ELR (cell line): ENCODE results near the gene PSMB3.
"Not testable (repeated sequence)": the region's sequence is repeated elsewhere in the genome, so short reads cannot be mapped to it uniquely, and the experiment has no call there.

Source experiments
- DNase-seq: peaks from one replicate; pipeline ENCODE4 v3.0.0-alpha.2; 2015; ENCODE audit warnings: low read depth

Gene PSMB3

GRCh38 chr17:38749223-38750043, 3.1 kb upstream of the PSMB3 start:
- peak; percentile 89 for DNase-seq

GRCh38 chr17:38750044-38750311, 2.6 kb upstream of the PSMB3 start:
- DNase-seq = no peak

DNA sequence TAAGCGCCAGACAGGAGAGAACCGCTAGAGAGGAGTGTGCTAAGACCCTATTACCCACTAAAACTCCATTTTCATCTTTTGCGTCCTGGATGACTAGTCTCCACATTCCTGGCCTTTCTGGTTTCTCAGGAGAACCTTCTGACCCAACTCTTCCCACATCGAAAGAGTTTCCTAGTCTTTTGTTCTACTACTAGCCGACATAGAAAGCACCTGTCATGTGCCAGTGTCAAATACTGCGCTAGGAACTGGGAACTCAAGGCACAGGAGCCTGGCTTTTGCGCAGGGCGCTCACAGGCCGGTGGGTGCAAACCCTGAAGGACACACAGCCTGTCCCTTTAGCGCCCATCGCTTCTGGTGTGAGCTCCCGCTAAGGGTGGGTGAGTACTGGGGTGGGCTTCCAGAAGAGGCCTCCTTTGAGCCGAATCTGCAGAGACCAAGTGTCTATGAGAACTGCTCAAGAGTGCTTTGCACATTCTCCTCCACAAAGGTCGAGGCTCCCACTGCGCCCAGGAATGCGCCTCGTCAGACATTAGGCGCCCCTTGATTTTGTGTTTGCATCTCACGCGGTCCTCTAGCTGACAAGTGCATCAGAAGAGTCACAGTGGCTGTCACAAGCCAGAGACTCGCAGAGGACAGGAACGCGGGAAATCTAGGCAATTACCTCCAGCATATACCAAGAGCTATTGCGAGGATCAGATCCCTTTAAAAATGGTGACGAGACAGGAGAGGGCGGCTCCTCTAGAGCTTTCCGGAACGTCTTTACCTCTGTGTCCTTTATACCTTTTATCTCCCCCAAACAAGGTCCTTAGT, 2.0 kb upstream of the PSMB3 start:
- DNase-seq = peak; percentile 47

DNA sequence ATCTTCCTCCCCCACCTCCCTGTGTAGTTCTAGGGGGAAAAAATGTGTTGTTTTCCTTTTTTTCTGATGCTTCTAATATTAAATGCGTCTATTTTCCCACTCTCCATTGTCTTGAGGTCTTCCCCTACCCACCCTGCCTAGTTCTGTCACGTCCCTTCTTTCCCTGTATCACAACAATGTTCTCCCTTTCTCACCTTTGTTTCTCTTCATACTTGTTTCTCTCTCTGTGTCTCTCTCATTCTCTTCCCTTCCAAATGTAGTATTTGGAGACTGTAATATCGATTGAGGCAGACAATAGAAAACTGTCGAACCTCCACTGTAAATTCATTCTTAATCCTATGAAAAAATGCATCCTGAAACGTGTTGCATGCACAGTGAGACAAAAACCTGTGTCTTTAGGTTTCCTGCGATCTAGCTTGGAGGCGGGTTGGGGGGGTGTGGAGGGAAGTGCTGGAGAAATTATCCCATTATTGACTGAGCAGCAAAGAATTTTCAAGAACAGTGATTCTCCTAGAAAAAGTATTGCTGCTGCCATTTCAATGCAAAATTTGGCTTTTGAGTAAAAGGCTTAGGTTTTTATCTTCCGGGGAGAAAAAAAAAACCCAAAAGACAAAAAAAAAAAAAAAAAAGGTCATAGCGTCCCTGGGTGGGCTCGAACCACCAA, 1.3 kb upstream of the PSMB3 start:
- peak; percentile 58 for DNase-seq

DNA sequence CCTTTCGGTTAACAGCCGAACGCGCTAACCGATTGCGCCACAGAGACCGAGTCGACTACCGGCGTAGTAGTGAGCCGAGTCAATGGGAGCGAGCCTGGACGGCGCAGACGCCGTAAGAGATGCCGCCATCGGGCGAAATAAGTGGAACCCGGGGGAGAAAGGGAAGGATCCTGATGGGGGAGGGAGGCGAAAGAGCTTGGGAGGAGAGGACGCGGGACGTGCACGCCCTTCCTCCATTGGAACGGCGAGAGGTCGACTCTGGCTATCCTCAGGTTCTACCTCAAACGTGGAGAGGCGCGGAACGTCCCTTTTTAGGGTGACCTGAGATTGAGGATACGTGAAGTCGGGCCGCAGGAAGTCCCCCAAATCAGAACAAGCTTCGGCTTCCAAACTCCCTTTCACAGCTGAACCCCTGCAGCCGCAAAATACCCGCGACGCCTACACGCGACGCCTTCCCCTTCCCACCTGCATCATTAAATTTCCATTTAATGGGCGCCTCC, 683 bp upstream of the PSMB3 start:
- peak; percentile 88 for DNase-seq

GRCh38 chr17:38753071-38753506, 548 bp downstream of the PSMB3 start:
- peak; percentile 28 for DNase-seq

- peak; percentile 65 for DNase-seq
Observed at GRCh38 chr17:38761612-38762011, 9.1 kb downstream of the PSMB3 start.

- no peak for DNase-seq
Observed at GRCh38 chr17:38762231-38762630, 9.7 kb downstream of the PSMB3 start.

GRCh38 chr17:38766341-38766740, 13.8 kb downstream of the PSMB3 start:
- DNase-seq = no peak

DNA sequence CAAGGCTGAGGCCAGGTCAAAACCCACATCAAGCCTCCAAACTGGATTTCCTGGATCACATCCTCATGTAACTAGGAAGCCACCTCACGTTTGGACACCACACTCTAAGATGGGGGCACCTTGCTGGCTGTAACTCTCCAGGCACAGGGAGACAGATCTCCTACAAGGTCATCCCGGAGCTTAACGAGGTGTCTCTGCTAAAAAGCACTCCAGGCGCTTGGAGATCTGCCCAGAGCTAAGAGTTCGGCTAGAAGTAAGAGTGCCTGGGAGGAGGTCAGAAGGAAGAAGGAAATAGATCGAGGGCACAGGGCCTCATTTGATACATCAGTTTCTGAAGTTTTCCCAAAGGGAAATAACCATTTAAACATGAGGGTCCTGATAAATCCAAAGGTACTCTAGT, 15.9 kb downstream of the PSMB3 start:
- DNase-seq = no peak

DNA sequence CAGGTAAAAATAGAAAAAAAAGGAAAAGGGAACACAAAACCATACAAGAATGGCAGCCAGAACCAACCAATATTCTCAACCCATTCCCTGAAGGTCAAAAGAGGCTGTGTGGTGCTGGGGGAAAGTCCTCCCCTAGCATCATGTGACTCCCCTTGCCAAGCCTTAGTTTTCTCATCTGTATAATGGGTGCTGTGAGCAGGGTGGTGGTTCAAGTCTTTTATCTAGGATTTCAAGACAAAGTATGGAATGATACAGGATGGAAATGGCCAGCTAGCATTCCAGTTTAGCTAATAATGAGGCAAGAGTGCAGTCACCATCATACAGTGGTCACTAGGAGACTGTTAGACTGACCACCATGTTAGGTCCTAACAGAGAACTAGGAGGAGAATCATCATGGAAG, 20.7 kb downstream of the PSMB3 start:
- DNase-seq = no peak

GRCh38 chr17:38777641-38778250, 25.2 kb downstream of the PSMB3 start:
- peak; percentile 56 for DNase-seq

- DNase-seq = no peak
Observed at GRCh38 chr17:38779965-38780752, 27.6 kb downstream of the PSMB3 start.

- no peak for DNase-seq
Observed at GRCh38 chr17:38783227-38783626, 30.7 kb downstream of the PSMB3 start.

DNA sequence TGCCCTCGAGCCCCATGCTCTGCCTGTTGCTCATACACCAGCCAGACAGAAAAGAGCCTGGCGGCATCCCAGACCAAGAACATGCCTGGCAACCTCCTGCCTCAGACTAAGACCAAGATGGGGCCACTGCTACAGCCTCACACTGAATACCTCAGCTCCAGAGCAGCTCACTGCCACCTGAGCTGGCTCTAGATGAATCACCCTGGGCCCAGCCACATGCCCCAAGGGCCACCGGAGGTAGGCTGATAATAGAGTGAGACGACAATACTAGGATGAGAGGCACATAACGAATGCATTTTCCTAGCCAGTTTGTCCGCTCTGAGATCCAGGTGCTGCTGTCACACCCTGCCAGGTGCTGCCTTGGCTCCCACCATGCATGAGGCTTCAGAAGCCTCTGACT, 33.8 kb downstream of the PSMB3 start:
- DNase-seq = no peak

- not testable (repeated sequence) for DNase-seq
Observed at GRCh38 chr17:38787999-38788398, 35.5 kb downstream of the PSMB3 start.

- DNase-seq = no peak
Observed at GRCh38 chr17:38789185-38789584, 36.6 kb downstream of the PSMB3 start.

DNA sequence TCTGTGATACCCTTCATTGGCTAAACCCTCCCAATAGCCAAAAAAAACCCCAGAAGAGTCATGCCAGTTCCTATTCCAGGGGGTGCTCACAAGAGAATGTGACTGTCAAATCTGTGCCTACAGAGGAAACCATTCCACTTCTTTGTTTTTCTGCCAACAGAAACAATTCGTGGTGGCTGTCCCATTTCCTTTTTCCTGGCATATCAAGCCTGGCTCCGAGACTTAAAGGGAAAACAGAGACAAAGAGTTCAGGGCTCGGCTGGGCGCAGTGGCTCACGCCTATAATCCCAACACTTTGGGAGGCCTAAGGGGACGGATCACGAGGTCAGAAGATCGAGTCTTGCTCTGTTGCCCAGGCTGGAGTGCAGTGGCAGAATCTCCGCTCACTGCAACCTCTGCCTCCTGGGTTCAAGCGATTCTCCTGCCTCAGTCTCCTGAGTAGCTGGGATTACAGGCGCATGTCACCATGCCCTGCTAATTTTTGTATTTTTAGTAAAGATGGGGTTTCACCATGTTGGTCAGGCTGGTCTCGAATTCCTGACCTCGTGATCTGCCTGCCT, 37.7 kb downstream of the PSMB3 start:
- not testable (repeated sequence) for DNase-seq

DNA sequence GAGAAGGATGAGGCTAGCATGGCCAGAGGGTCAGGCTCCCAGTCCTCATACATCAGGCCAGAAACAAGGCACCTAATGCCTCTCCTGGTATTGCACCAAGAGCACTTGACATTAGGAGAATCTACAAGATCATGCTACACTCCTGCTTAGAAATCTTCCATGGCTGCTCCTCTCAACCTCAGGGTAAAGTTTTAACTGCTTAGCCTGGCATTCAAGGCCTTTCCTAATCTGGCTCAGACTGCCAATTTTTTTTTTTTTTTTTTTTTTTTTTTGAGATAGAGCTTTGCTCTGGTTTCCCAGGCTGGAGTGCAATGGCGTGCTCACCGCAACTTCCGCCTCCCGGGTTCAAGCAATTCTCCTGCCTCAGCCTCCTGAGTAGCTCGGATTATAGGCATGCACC, 38.6 kb downstream of the PSMB3 start:
- DNase-seq = no peak

- DNase-seq = no peak
Observed at GRCh38 chr17:38794221-38794620, 41.7 kb downstream of the PSMB3 start.
